IMR-90 (cell line): ENCODE measurements around the gene DNASE1L1. TPM values are rescaled to one million over a fixed set of nuclear protein-coding genes. Genes with fewer than 3 reads are reported as not detected.

Experiments
- ATAC-seq: fragments of 200-7000 bp; cut with Tn5 transposase; 2 replicates; pipeline ENCODE4 v1.9.1; 2020; ENCODE audit warnings: low read depth, mild to moderate bottlenecking, moderate library complexity
- BruUV-seq: library from RNA; stranded (reverse); fragments of 400-500 nt; replicated peaks from 2 replicates; lab custom pipeline; 2021; lab: Mats Ljungman, UMichigan
- CTCF ChIA-PET: fragments of 300-600 bp; formaldehyde crosslinking; extraction: SDS; loops from one replicate; lab custom pipeline; 2021; ENCODE audit warnings: antibody characterized with exemption; lab: Yijun Ruan, JAX
- POLR2A ChIA-PET: fragments of 300-600 bp; sonication (Branson Sonifier 250); formaldehyde crosslinking; loops from one replicate; lab custom pipeline; 2022; ENCODE audit warnings: antibody characterized with exemption; ENCODE audit not compliant: unreplicated experiment; lab: Charles Lee
- DNase-seq: peaks from one replicate; pipeline ENCODE4 v3.0.0; 2013
- H2AFZ ChIP-seq: replicated peaks from 2 replicates; pipeline ENCODE3; 2013; ENCODE audit warnings: low read length, mild to moderate bottlenecking; ENCODE audit not compliant: poor library complexity
- H2AK5ac ChIP-seq: 2 replicates; pipeline ENCODE4 v1.6.1; 2013; ENCODE audit warnings: low read depth, low read length, inconsistent platforms
- H2AK9ac ChIP-seq: replicated peaks from 2 replicates; pipeline ENCODE3; 2013; ENCODE audit warnings: mild to moderate bottlenecking, low read depth, low read length, moderate library complexity; ENCODE audit not compliant: poor library complexity
- H2BK120ac ChIP-seq: 2 replicates; pipeline ENCODE4 v1.6.1; 2013; ENCODE audit warnings: low read depth, low read length, inconsistent platforms
- H2BK15ac ChIP-seq: 3 replicates; pipeline ENCODE4 v1.6.1; 2013; ENCODE audit warnings: low read depth, low read length, inconsistent platforms
- H2BK20ac ChIP-seq: 2 replicates; pipeline ENCODE4 v1.6.1; 2013; ENCODE audit warnings: low read depth, mild to moderate bottlenecking, inconsistent platforms, low read length, moderate library complexity
- H2BK5ac ChIP-seq: 2 replicates; pipeline ENCODE4 v1.6.1; 2013; ENCODE audit warnings: mild to moderate bottlenecking, low read depth, low read length, inconsistent platforms; ENCODE audit not compliant: poor library complexity, severe bottlenecking
- H3K14ac ChIP-seq: replicated peaks from 2 replicates; pipeline ENCODE4 v1.6.1; 2013; ENCODE audit warnings: low read depth, low read length, inconsistent platforms
- H3K18ac ChIP-seq: 2 replicates; pipeline ENCODE4 v1.6.1; 2013; ENCODE audit warnings: low read depth, low read length, control low read depth
- H3K23ac ChIP-seq: 2 replicates; pipeline ENCODE4 v1.6.1; 2013; ENCODE audit warnings: low read depth, low read length, inconsistent platforms
- H3K27ac ChIP-seq: 2 replicates; pipeline ENCODE4 v1.5.1; 2013; ENCODE audit warnings: mild to moderate bottlenecking, control low read depth, low read length; ENCODE audit not compliant: insufficient read depth
- H3K27me3 ChIP-seq: 2 replicates; pipeline ENCODE4 v1.6.1; 2013; ENCODE audit warnings: low read length; ENCODE audit not compliant: control insufficient read depth, insufficient read depth
- H3K36me3 ChIP-seq: 2 replicates; pipeline ENCODE4 v1.6.1; 2013; ENCODE audit warnings: low read length, mixed read lengths; ENCODE audit not compliant: control insufficient read depth, insufficient read depth
- H3K4ac ChIP-seq: 2 replicates; pipeline ENCODE4 v1.6.1; 2013; ENCODE audit warnings: low read depth, low read length, inconsistent platforms
- H3K4me1 ChIP-seq: 2 replicates; pipeline ENCODE4 v1.6.1; 2013; ENCODE audit warnings: low read length, mixed read lengths; ENCODE audit not compliant: control insufficient read depth, insufficient read depth
- H3K4me2 ChIP-seq: 2 replicates; pipeline ENCODE4 v1.6.1; 2013; ENCODE audit warnings: low read depth, mild to moderate bottlenecking, control low read depth, low read length, moderate library complexity
- H3K4me3 ChIP-seq: 2 replicates; pipeline ENCODE4 v1.5.1; 2013; ENCODE audit warnings: low read depth, mild to moderate bottlenecking, control low read depth, low read length, moderate library complexity; ENCODE audit not compliant: insufficient read depth
- H3K56ac ChIP-seq: 2 replicates; pipeline ENCODE4 v1.6.1; 2013; ENCODE audit warnings: low read length, inconsistent platforms; ENCODE audit not compliant: insufficient read depth; ENCODE audit errors: extremely low read depth
- H3K79me1 ChIP-seq, 2 experiments: 2 replicates each; pipeline ENCODE4 v1.6.1; 2013; ENCODE audit warnings: low read length in 2 of 2, inconsistent platforms in 1 of 2, low read depth in 1 of 2
- H3K9ac ChIP-seq: 2 replicates; pipeline ENCODE4 v1.6.1; 2013; ENCODE audit warnings: low read depth, low read length, control low read depth
- H3K9me1 ChIP-seq: 2 replicates; pipeline ENCODE4 v1.6.1; 2013; ENCODE audit warnings: low read length, inconsistent platforms; ENCODE audit not compliant: insufficient read depth
- H3K9me3 ChIP-seq: 2 replicates; pipeline ENCODE4 v1.6.1; 2013; ENCODE audit warnings: low read length; ENCODE audit not compliant: control insufficient read depth, insufficient read depth
- H4K20me1 ChIP-seq: 2 replicates; pipeline ENCODE4 v1.6.1; 2013; ENCODE audit warnings: low read length, inconsistent platforms; ENCODE audit not compliant: insufficient read depth
- H4K5ac ChIP-seq: 2 replicates; pipeline ENCODE4 v1.6.1; 2013; ENCODE audit warnings: mild to moderate bottlenecking, low read depth, low read length, control low read depth
- H4K8ac ChIP-seq, 2 experiments: 2 replicates each; pipeline ENCODE4 v1.6.1; 2013; ENCODE audit warnings: low read depth in 2 of 2, low read length in 2 of 2, control low read depth in 1 of 2, inconsistent platforms in 1 of 2
- H4K91ac ChIP-seq: 2 replicates; pipeline ENCODE4 v1.6.1; 2013; ENCODE audit warnings: low read depth, low read length, inconsistent platforms; ENCODE audit not compliant: insufficient read depth
- BHLHE40 ChIP-seq: fragments of 150-350 bp; IDR thresholded peaks from 2 replicates; pipeline ENCODE4 v1.6.1; 2016; ENCODE audit warnings: mild to moderate bottlenecking, low read depth, low read length
- CHD1 ChIP-seq: IDR thresholded peaks from 2 replicates; pipeline ENCODE4 v1.6.1; 2012; ENCODE audit warnings: low read depth, low read length, improper control_type of control experiment
- CTCF ChIP-seq: conservative IDR thresholded peaks from 2 replicates; pipeline ENCODE4 v1.5.1; 2012; ENCODE audit warnings: mild to moderate bottlenecking, low read depth, low read length, improper control_type of control experiment
- ELK1 ChIP-seq: fragments of 150-350 bp; IDR thresholded peaks from 2 replicates; pipeline ENCODE4 v1.6.1; 2016; ENCODE audit warnings: low read depth, mild to moderate bottlenecking, low read length, moderate library complexity, borderline replicate concordance
- MAFK ChIP-seq: IDR thresholded peaks from 2 replicates; pipeline ENCODE4 v1.6.1; 2012; ENCODE audit warnings: low read depth, low read length, improper control_type of control experiment
- MAZ ChIP-seq: IDR thresholded peaks from 2 replicates; pipeline ENCODE4 v1.6.1; 2012; ENCODE audit warnings: low read depth, mild to moderate bottlenecking, low read length, improper control_type of control experiment, moderate library complexity, borderline replicate concordance
- MXI1 ChIP-seq: IDR thresholded peaks from 2 replicates; pipeline ENCODE4 v1.6.1; 2012; ENCODE audit warnings: low read depth, mild to moderate bottlenecking, low read length, moderate library complexity, borderline replicate concordance
- NFE2L2 ChIP-seq: fragments of 150-350 bp; IDR thresholded peaks from 2 replicates; pipeline ENCODE4 v1.6.1; 2016; ENCODE audit warnings: low read depth, mild to moderate bottlenecking, low read length
- POLR2A ChIP-seq: IDR thresholded peaks from 2 replicates; pipeline ENCODE4 v1.6.1; 2012; ENCODE audit warnings: mild to moderate bottlenecking, low read depth, low read length
- RAD21 ChIP-seq: IDR thresholded peaks from 2 replicates; pipeline ENCODE4 v1.6.1; 2012; ENCODE audit warnings: low read length, improper control_type of control experiment
- RCOR1 ChIP-seq: IDR thresholded peaks from 2 replicates; pipeline ENCODE4 v1.6.1; 2012; ENCODE audit warnings: mild to moderate bottlenecking, low read length, improper control_type of control experiment; ENCODE audit not compliant: insufficient replicate concordance
- SMC3 ChIP-seq: fragments of 150-350 bp; IDR thresholded peaks from 2 replicates; pipeline ENCODE4 v1.6.1; 2016; ENCODE audit warnings: low read depth, mild to moderate bottlenecking, antibody characterized with exemption, low read length, moderate library complexity
- USF2 ChIP-seq: fragments of 150-350 bp; IDR thresholded peaks from 2 replicates; pipeline ENCODE4 v1.6.1; 2017; ENCODE audit warnings: mild to moderate bottlenecking, antibody characterized with exemption, low read length, low read depth
- WGBS, 2 experiments: methylation state at CpG; one replicate each; pipeline versions ENCODE4 v1.1.5 to v1.1.7; 2013; ENCODE audit warnings: missing lambda C conversion rate in 2 of 2; ENCODE audit not compliant: insufficient read length in 1 of 2; ENCODE audit errors: extremely low coverage in 2 of 2; 5-methylcytosine and 5-hydroxymethylcytosine counted together
- dilution Hi-C: fragments of 300-500 bp; cut with HindIII; formaldehyde crosslinking; loops from one replicate; pipeline ENCODE4 v1.14.3; 2018; ENCODE audit warnings: low sequenced_read_pairs; ENCODE audit not compliant: unreplicated experiment
- in situ Hi-C: fragments of 300-500 bp; cut with MboI; formaldehyde crosslinking; loops from 3 replicates; pipeline ENCODE4 v1.14.3; 2019; ENCODE audit warnings: low sequenced_read_pairs, inconsistent platforms, mixed read lengths
- intact Hi-C: fragments of 100-400 bp; cut with micrococcal nuclease; formaldehyde crosslinking; loops from 2 replicates; pipeline ENCODE4 v1.10.0; 2022
- polyA plus RNA-seq, 3 experiments: library from polyadenylated mRNA; depleted of rRNA; stranded (reverse); fragments of >200 nt; gene quantifications; 2 replicates each; pipeline ENCODE4 v1.2.3, GENCODE V29; 2012; ENCODE audit warnings: low replicate concordance in 1 of 3
- total RNA-seq: library from RNA; depleted of rRNA; stranded (reverse); fragments of >200 nt; gene quantifications from 2 replicates; pipeline ENCODE4 v1.2.3, GENCODE V29; 2012

DNASE1L1 gene
- total and polyA plus RNA-seq, 2 of the 4 experiments (the other 2 are of a cell fraction), result 51.4 to 55.5 TPM

- TF ChIP-seq USF2, result no peak
Measured at GRCh38 chrX:154434394-154435168, 25.5 kb upstream of the DNASE1L1 start (continued).

- no peak overlapping the region for H2BK120ac ChIP-seq
- no peak overlapping the region for H3K23ac ChIP-seq
- H3K27ac ChIP-seq, result no peak overlapping the region
- no peak overlapping the region for H3K9ac ChIP-seq
- no peak overlapping the region for H2BK5ac ChIP-seq
- no peak overlapping the region for H2AFZ ChIP-seq
- no TSS peak for BruUV-seq
- DNase-seq (no peak), ATAC-seq (no peak)
- H3K18ac ChIP-seq, result no peak overlapping the region
- intact Hi-C loops (no loop called here), dilution Hi-C loops (no loop called here), in situ Hi-C loops (no loop called here)
- H3K79me1 ChIP-seq, result peaks cover 4 to 26% of the 10 kb centered on the region in 2 experiments; a peak in 3 of 4 replicates
- no peak overlapping the region for H4K5ac ChIP-seq
- H2AK5ac ChIP-seq, result no peak overlapping the region
- H3K27me3 ChIP-seq, result no peaks in the 10 kb centered on the region
- H4K20me1 ChIP-seq, result peaks cover 15% of the 10 kb centered on the region
- H2BK15ac ChIP-seq, result no peak overlapping the region
- no peak overlapping the region for H4K91ac ChIP-seq
- H4K8ac ChIP-seq, result no peak overlapping the region
- no peak overlapping the region for H3K56ac ChIP-seq
- ChIA-PET POLR2A (no interaction called here), CTCF (no interaction called here)
- H3K4me1 ChIP-seq, result peaks cover 5% of the 10 kb centered on the region
- peak overlapping the region; percentile 63 for H2AK9ac ChIP-seq
- no peak overlapping the region for H3K4ac ChIP-seq
- H3K14ac ChIP-seq, result no peak overlapping the region
- no peak overlapping the region for H2BK20ac ChIP-seq
- 50% methylated on average over 2 of the region's 7 CpGs; no CpG with 5 or more reads in 1 of the 2 experiments for WGBS, 2 experiments
- no peak overlapping the region for H3K4me3 ChIP-seq
- 0 out of 2 replicates have a peak, but pooled peaks cover 3% of the 10 kb centered on the region for H3K9me1 ChIP-seq
- no peaks in the 10 kb centered on the region for H3K9me3 ChIP-seq
- no peak overlapping the region for H3K4me2 ChIP-seq
- H3K36me3 ChIP-seq, result peaks cover 32% of the 10 kb centered on the region
- no peak for TF ChIP-seq BHLHE40
- no peak for TF ChIP-seq RAD21
- TF ChIP-seq NFE2L2, result no peak
- TF ChIP-seq POLR2A, result no peak
- TF ChIP-seq MAFK, result no peak
- TF ChIP-seq CTCF, result no peak
- TF ChIP-seq SMC3, result no peak
- TF ChIP-seq MAZ, result no peak
- TF ChIP-seq RCOR1, result no peak
- no peak for TF ChIP-seq CHD1
- TF ChIP-seq ELK1, result no peak
- no peak for TF ChIP-seq MXI1
Measured at GRCh38 chrX:154433605-154434004, 24.6 kb upstream of the DNASE1L1 start.
